Smooth muscle cell (in vitro differentiated cells): ENCODE results near the gene LGR4. TPM values are rescaled to one million over a fixed set of nuclear protein-coding genes. Genes with fewer than 3 reads are reported as not detected.

Source experiments
- DNase-seq: peaks from one replicate; lab custom pipeline; 2025; ENCODE audit not compliant: unreplicated experiment; lab: John Stamatoyannopoulos, UW
- H2AFZ ChIP-seq: fragments of 200-600 bp; sonication (generic); 2 replicates; pipeline ENCODE4 v1.6.0; 2016; ENCODE audit warnings: antibody characterized with exemption, low read depth, mild to moderate bottlenecking
- H3F3A ChIP-seq: fragments of 200-600 bp; sonication (generic); 2 replicates; pipeline ENCODE4 v1.6.0; 2017; ENCODE audit warnings: antibody characterized with exemption, low read depth
- H3K27ac ChIP-seq: fragments of 200-600 bp; sonication (generic); 2 replicates; pipeline ENCODE4 v1.5.1; 2016; ENCODE audit warnings: low read depth, mild to moderate bottlenecking
- H3K27me3 ChIP-seq: fragments of 200-600 bp; sonication (generic); 2 replicates; pipeline ENCODE4 v1.6.1; 2016; ENCODE audit warnings: low read depth, mild to moderate bottlenecking
- H3K36me3 ChIP-seq: fragments of 200-600 bp; sonication (generic); 2 replicates; pipeline ENCODE4 v1.5.1; 2016; ENCODE audit warnings: low read depth
- H3K4me1 ChIP-seq: fragments of 200-600 bp; sonication (generic); 2 replicates; pipeline ENCODE4 v1.5.1; 2016; ENCODE audit warnings: low read depth
- H3K4me2 ChIP-seq: fragments of 200-600 bp; sonication (generic); 2 replicates; pipeline ENCODE4 v1.6.0; 2016; ENCODE audit warnings: mild to moderate bottlenecking
- H3K4me3 ChIP-seq: fragments of 200-600 bp; sonication (generic); 2 replicates; pipeline ENCODE4 v1.5.1; 2016; ENCODE audit warnings: mild to moderate bottlenecking
- H3K79me2 ChIP-seq: fragments of 200-600 bp; sonication (generic); 2 replicates; pipeline ENCODE4 v1.6.0; 2016; ENCODE audit warnings: low read depth, mild to moderate bottlenecking
- H3K9ac ChIP-seq: fragments of 200-600 bp; sonication (generic); 2 replicates; pipeline ENCODE4 v1.6.0; 2016; ENCODE audit warnings: low read depth
- H3K9me3 ChIP-seq: fragments of 200-600 bp; sonication (generic); replicated peaks from 2 replicates; pipeline ENCODE4 v1.5.1; 2016; ENCODE audit warnings: low read depth
- H4K20me1 ChIP-seq: fragments of 200-600 bp; sonication (generic); 2 replicates; pipeline ENCODE4 v1.6.0; 2016; ENCODE audit warnings: low read depth
- CTCF ChIP-seq: fragments of 200-600 bp; sonication (generic); IDR thresholded peaks from 2 replicates; pipeline ENCODE4 v1.5.1; 2017; ENCODE audit warnings: borderline replicate concordance, mild to moderate bottlenecking, antibody characterized with exemption; ENCODE audit not compliant: insufficient read depth, poor library complexity, severe bottlenecking
- WGBS: methylation state at CpG from one replicate; pipeline ENCODE4 v1.1.7; 2016; ENCODE audit warnings: low lambda C conversion rate; 5-methylcytosine and 5-hydroxymethylcytosine counted together
- polyA plus RNA-seq: library from polyadenylated mRNA; unstranded; fragments of >200 nt; fragmentation: Nextera tagmentation; extraction: Ambion mirVana; gene quantifications from 2 replicates; pipeline ENCODE4 v1.2.1, GENCODE V29; 2016
- total RNA-seq: library from RNA; depleted of rRNA; stranded (reverse); fragments of >200 nt; gene quantifications from 2 replicates; pipeline ENCODE4 v1.2.3, GENCODE V29; 2014

LGR4 gene
- total and polyA plus RNA-seq, 2 experiments from 2014 or later, result 21.4 to 96.5 TPM

GRCh38 chr11:27509908-27510307 lies 37.3 kb upstream of the LGR4 start:
- Histone ChIP-seq H3K36me3 (peaks cover under 1% of the 10 kb centered on the region), H3K4me3 (no peak overlapping the region), H3K4me1 (peaks cover 15% of the 10 kb centered on the region), H4K20me1 (peaks cover 12% of the 10 kb centered on the region), H3K27ac (no peak overlapping the region), H3K9ac (no peak overlapping the region), H3K27me3 (no peaks in the 10 kb centered on the region), H3K79me2 (peaks cover 12% of the 10 kb centered on the region), H3K9me3 (peaks cover 3% of the 10 kb centered on the region), H3F3A (no peaks in the 10 kb centered on the region), H3K4me2 (no peak overlapping the region), H2AFZ (no peak overlapping the region)
- no peak for TF ChIP-seq CTCF
- 89% methylated on average over 4 of the region's 4 CpGs for WGBS
- no peak for DNase-seq

- Histone ChIP-seq H3K79me2 (peaks cover 32% of the 10 kb centered on the region), H3K36me3 (no peaks in the 10 kb centered on the region), H3K9me3 (no peaks in the 10 kb centered on the region), H3K4me1 (peaks cover 15% of the 10 kb centered on the region), H3K4me2 (peak overlapping the region; percentile 96), H3K4me3 (peak overlapping the region; percentile 84), H3F3A (no peaks in the 10 kb centered on the region), H3K9ac (peak overlapping the region; percentile 97), H4K20me1 (peaks cover 33% of the 10 kb centered on the region), H3K27me3 (no peaks in the 10 kb centered on the region), H2AFZ (peak overlapping the region; percentile 100), H3K27ac (no peak overlapping the region)
- WGBS, result 99% methylated on average over 4 of the region's 4 CpGs
- no peak for DNase-seq
- no peak for TF ChIP-seq CTCF
These were observed 35.1 kb upstream of the LGR4 start for GRCh38 chr11:27507557-27508322.

- Histone ChIP-seq H3K9ac (peak within 1 kb of the TSS; percentile 97), H3K79me2 (peaks cover 43% of the 10 kb centered on the region), H3K36me3 (no peaks in the 10 kb centered on the region), H3K27ac (peak within 1 kb of the TSS; percentile 92), H3K4me3 (peak within 1 kb of the TSS; percentile 84), H2AFZ (peak within 1 kb of the TSS; percentile 100), H3K4me1 (peaks cover 15% of the 10 kb centered on the region), H3K9me3 (no peaks in the 10 kb centered on the region), H3K4me2 (peak within 1 kb of the TSS; percentile 96), H4K20me1 (peaks cover 45% of the 10 kb centered on the region), H3K27me3 (no peaks in the 10 kb centered on the region), H3F3A (no peaks in the 10 kb centered on the region)
- WGBS, result under 1% methylated on average over 53 of the region's 60 CpGs
- peak; percentile 86 for DNase-seq
- no peak for TF ChIP-seq CTCF
These were observed 33.9 kb upstream of the LGR4 start, which contains the start of gene LIN7C for GRCh38 chr11:27506200-27507182. Gene LIN7C (minus strand): TSS chr11:27506769. CDS start chr11:27506752, 17 bp downstream.
